Naive B cell (primary cell): Measurements from ENCODE around the gene LPP. TPM values are rescaled to one million over a fixed set of nuclear protein-coding genes. Genes with fewer than 3 reads are reported as not detected.
A peak's percentile ranks its signal among the peaks of the same experiment; 100 is the strongest.

Source experiments
- ATAC-seq, 2 donors: fragments of 150-1000 bp; cut with Tn5 transposase; 2 replicates each; pipeline ENCODE4 v1.10.0; 2021; ENCODE audit warnings: low read depth in 2 of 2, mild to moderate bottlenecking in 2 of 2, moderate library complexity in 2 of 2
- DNase-seq: peaks from one replicate; pipeline ENCODE4 v3.0.0; 2022
- H3K27ac Mint-ChIP-seq, 6 donors: one replicate each; pipeline ENCODE4 v1.8.0; 2020 to 2022; ENCODE audit warnings: mild to moderate bottlenecking in 6 of 6, mixed read lengths in 6 of 6, moderate library complexity in 5 of 6, inconsistent platforms in 2 of 6
- H3K27me3 Mint-ChIP-seq, 3 donors: one replicate each; pipeline ENCODE4 v1.8.0; 2021 to 2022; ENCODE audit warnings: mixed read lengths in 3 of 3, mild to moderate bottlenecking in 1 of 3
- H3K36me3 Mint-ChIP-seq, 2 donors: one replicate each; pipeline ENCODE4 v1.8.0; 2020 to 2022; ENCODE audit warnings: mixed read lengths in 2 of 2, inconsistent platforms in 1 of 2, mild to moderate bottlenecking in 1 of 2
- H3K4me1 Mint-ChIP-seq, 3 donors: one replicate each; pipeline ENCODE4 v1.8.0; 2020 to 2022; ENCODE audit warnings: mixed read lengths in 3 of 3, inconsistent platforms in 1 of 3, mild to moderate bottlenecking in 1 of 3, moderate library complexity in 1 of 3
- H3K4me3 Mint-ChIP-seq, 8 donors: one replicate each; pipeline ENCODE4 v1.8.0; 2020 to 2022; ENCODE audit warnings: mild to moderate bottlenecking in 8 of 8, mixed read lengths in 8 of 8, moderate library complexity in 8 of 8, inconsistent platforms in 2 of 8
- H3K9me3 Mint-ChIP-seq, 7 donors: one replicate each; pipeline ENCODE4 v1.8.0; 2020 to 2022; ENCODE audit warnings: mixed read lengths in 7 of 7, mild to moderate bottlenecking in 5 of 7, inconsistent platforms in 2 of 7, moderate library complexity in 1 of 7
- polyA plus RNA-seq, 6 donors: library from polyadenylated mRNA; unstranded; fragments of 300-500 nt; fragmentation: Illumina TruSeq; gene quantifications; one replicate each; pipeline ENCODE4 v1.2.3, GENCODE V29; 2021; ENCODE audit warnings: low read depth in 6 of 6

Gene LPP
- polyA plus RNA-seq, 6 donors from 2014 or later: 9.6 to 58.6 (median 25.4) TPM

GRCh38 chr3:188165596-188165995, 11.6 kb downstream of the LPP start:
- H3K27me3 Mint-ChIP-seq: no peaks in the 10 kb centered on the region
- H3K36me3 Mint-ChIP-seq: peaks cover 0 to 2% of the 10 kb centered on the region in 2 donors
- ATAC-seq (no peak), DNase-seq (no peak)
- H3K27ac Mint-ChIP-seq: peak overlapping the region in 3 of 6 donors; percentile 1 to 24 (median 6)
- H3K9me3 Mint-ChIP-seq: no peaks in the 10 kb centered on the region
- peaks cover 35 to 60% (median 49%) of the 10 kb centered on the region in 3 donors for H3K4me1 Mint-ChIP-seq
- no peak overlapping the region for H3K4me3 Mint-ChIP-seq

DNA sequence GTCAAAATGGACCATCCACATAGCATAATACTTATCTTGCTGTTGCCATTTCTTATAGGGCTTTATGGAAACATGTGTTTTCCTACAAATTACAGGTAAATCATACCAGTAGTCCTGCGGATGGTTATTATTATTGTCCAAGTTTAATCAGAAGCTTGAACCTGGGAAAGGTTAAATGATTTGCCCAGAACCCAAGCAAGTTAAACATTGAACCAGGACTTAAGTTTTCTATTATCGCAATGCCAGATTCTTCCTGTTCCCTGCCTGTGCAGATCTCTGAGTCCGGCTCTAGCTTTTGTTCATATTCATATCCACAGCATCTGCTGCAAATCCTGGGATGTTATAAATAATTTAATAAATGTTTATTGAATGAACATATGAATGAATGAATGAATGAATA, 12.5 kb downstream of the LPP start:
- Mint-ChIP-seq H3K27ac (no peak overlapping the region), H3K4me1 (peaks cover 36 to 63% (median 52%) of the 10 kb centered on the region in 3 donors), H3K36me3 (no peaks in the 10 kb centered on the region), H3K27me3 (no peaks in the 10 kb centered on the region), H3K9me3 (no peaks in the 10 kb centered on the region), H3K4me3 (no peak overlapping the region)
- no peak for ATAC-seq
- no peak for DNase-seq

GRCh38 chr3:188168186-188168585, 14.2 kb downstream of the LPP start:
- ATAC-seq (no peak), DNase-seq (no peak)
- no peak overlapping the region for H3K27ac Mint-ChIP-seq
- no peaks in the 10 kb centered on the region for H3K36me3 Mint-ChIP-seq
- H3K4me1 Mint-ChIP-seq: peaks cover 33 to 55% (median 50%) of the 10 kb centered on the region in 3 donors
- H3K9me3 Mint-ChIP-seq: no peaks in the 10 kb centered on the region
- no peak overlapping the region for H3K4me3 Mint-ChIP-seq
- H3K27me3 Mint-ChIP-seq: no peaks in the 10 kb centered on the region

- no peaks in the 10 kb centered on the region for H3K36me3 Mint-ChIP-seq
- no peaks in the 10 kb centered on the region for H3K27me3 Mint-ChIP-seq
- no peak overlapping the region for H3K4me3 Mint-ChIP-seq
- DNase-seq: no peak
- H3K4me1 Mint-ChIP-seq: peaks cover 32 to 55% (median 49%) of the 10 kb centered on the region in 3 donors
- H3K9me3 Mint-ChIP-seq: no peaks in the 10 kb centered on the region
- peak overlapping the region in 2 of 6 donors; percentile 54 to 59 for H3K27ac Mint-ChIP-seq
- no peak for ATAC-seq
Observed at GRCh38 chr3:188168648-188169047, 14.7 kb downstream of the LPP start.

DNA sequence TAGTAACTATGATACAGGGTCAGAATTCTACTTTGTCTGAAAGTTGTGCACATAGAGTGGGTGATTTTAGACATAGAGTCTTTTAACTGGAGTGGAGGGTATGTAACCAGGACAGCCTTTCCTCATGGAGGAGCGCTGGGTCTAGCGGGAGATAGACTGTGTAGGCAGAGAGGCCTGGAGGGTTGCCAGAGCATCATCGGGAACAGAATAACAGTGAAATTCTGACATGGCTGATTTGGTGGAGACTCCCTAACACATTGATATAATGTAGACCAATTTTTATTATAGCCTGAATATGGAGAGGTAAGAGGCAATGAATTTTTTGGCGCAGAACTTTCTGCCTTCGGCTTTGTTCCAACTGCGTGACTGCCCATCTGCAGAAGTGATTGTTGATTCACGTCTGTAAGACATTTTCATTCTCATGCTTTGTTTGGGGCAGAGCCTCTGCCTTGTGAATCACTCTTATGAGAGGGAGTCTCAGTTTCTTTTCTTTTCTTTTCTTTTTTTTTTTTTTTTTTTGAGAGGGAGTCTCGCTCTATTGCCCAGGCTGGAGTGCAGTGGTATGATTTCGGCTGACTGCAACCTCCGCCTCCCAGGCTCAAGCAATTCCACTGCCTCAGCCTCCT, 16.0 kb downstream of the LPP start:
- ATAC-seq (no peak), DNase-seq (no peak)
- H3K9me3 Mint-ChIP-seq: no peaks in the 10 kb centered on the region
- H3K27me3 Mint-ChIP-seq: no peaks in the 10 kb centered on the region
- H3K27ac Mint-ChIP-seq: peak overlapping the region; percentile 10 to 92 (median 62)
- peak overlapping the region in 2 of 8 donors; percentile 21 to 81 for H3K4me3 Mint-ChIP-seq
- peaks cover 0 to 7% of the 10 kb centered on the region in 2 donors for H3K36me3 Mint-ChIP-seq
- peaks cover 35 to 55% (median 49%) of the 10 kb centered on the region in 3 donors for H3K4me1 Mint-ChIP-seq

DNA sequence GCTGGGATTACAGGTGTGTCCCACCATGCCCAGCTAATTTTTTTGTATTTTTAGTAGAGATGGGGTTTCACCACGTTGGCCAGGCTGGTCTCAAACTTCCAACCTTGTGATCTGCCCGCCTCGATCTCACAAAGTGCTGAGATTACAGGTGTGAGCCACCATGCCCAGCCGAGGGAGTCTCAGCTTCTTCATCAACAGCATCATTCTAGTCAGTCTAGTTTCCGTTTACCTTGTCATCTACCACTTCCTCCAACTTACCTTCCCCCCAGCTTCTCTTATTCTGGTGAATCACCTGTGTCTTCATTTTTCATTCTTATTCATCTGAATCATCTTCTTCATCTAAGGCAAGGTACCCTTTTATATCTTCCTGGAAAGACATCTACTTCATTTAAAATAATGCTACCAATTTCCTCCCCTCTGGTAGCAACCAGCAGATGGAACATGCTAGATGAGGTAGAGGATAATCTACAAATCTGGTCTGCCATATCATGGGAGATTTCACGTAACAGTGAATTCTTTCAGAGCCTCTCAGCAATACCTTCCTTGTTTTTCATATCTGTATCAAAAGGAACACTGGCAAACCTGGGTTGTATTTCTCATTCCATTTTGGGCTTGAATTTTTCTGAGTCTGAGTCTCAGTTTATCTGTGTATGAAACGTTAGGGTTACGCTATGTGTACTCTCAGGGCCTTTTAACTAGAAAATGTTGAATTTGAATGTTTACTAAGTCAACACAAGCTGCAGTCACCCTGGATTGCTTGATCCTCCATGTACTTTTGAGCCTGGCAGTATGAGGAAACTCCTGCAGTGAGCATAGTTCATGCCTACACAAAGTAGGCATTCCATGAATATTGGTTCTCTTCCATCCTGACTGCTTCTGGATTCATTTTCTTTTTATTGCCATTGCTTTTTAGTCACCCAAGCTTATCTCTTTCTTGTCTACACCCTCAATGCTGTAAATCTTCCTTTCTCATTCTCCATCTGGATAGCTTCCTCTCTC, 16.8 kb downstream of the LPP start:
- H3K27me3 Mint-ChIP-seq: no peaks in the 10 kb centered on the region
- H3K36me3 Mint-ChIP-seq: peaks cover 6 to 7% of the 10 kb centered on the region in 2 donors
- DNase-seq: peak; percentile 30
- H3K9me3 Mint-ChIP-seq: no peaks in the 10 kb centered on the region
- peak overlapping the region in 2 of 8 donors; percentile 21 to 81 for H3K4me3 Mint-ChIP-seq
- peaks cover 31 to 54% (median 52%) of the 10 kb centered on the region in 3 donors for H3K4me1 Mint-ChIP-seq
- ATAC-seq: peak; percentile 79 to 82
- peak overlapping the region; percentile 1 to 92 (median 39) for H3K27ac Mint-ChIP-seq

- no peak for DNase-seq
- Mint-ChIP-seq H3K4me3 (no peak overlapping the region), H3K9me3 (no peaks in the 10 kb centered on the region), H3K27ac (peak overlapping the region in 2 of 6 donors; percentile 27 to 28), H3K4me1 (peaks cover 37 to 62% (median 60%) of the 10 kb centered on the region in 3 donors), H3K27me3 (no peaks in the 10 kb centered on the region), H3K36me3 (peaks cover 6 to 7% of the 10 kb centered on the region in 2 donors)
- ATAC-seq: no peak
Observed at GRCh38 chr3:188171682-188172467, 17.9 kb downstream of the LPP start.

DNA sequence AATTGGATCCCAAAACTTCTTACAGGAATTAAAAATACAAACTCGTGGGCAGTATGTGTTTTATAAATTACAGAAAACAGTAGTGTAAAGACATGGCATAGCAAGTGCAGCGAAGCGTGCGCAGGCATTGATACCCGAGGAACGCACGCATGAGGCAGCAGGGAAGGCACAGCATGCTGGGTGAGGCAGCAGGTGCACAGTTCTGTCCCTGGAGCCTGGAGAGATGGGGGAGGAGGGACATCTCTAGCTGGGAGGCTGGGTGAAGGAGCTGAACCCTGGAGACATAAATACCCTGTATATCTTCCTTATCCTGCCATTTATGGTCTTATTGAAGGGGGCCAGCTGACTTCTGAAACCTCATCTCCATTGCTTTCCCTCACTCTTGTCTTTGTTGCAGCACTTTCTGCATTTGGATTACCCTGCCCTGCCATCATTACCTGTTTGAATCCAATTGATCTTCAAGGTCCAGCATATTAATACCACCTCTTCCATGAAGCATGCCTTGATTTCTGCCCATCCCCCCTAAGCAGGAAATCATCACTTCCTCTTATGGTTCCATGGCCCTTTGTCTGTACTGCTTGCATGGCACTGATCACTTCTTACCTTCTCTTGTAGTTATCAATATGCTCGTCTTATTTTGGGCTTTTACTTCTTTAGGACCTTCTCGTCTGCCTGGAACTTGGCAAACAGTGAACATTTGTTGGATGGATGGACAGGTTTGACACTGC, 20.5 kb downstream of the LPP start:
- Mint-ChIP-seq H3K4me3 (peak overlapping the region in 5 of 8 donors; percentile 7 to 74 (median 30)), H3K9me3 (no peaks in the 10 kb centered on the region), H3K27ac (peak overlapping the region in 3 of 6 donors; percentile 34 to 87 (median 42)), H3K4me1 (peaks cover 61 to 83% (median 82%) of the 10 kb centered on the region in 3 donors), H3K36me3 (peaks cover 6 to 7% of the 10 kb centered on the region in 2 donors), H3K27me3 (no peaks in the 10 kb centered on the region)
- ATAC-seq (peak; percentile 57), DNase-seq (no peak)

GRCh38 chr3:188176476-188176875, 22.5 kb downstream of the LPP start:
- Mint-ChIP-seq H3K36me3 (peaks cover 6 to 7% of the 10 kb centered on the region in 2 donors), H3K27me3 (no peaks in the 10 kb centered on the region), H3K9me3 (no peaks in the 10 kb centered on the region), H3K4me1 (peaks cover 58 to 74% (median 73%) of the 10 kb centered on the region in 3 donors), H3K4me3 (no peak overlapping the region), H3K27ac (peak overlapping the region in 3 of 6 donors; percentile 1 to 63 (median 4))
- ATAC-seq (no peak), DNase-seq (no peak)

GRCh38 chr3:188176884-188177283, 22.9 kb downstream of the LPP start:
- no peaks in the 10 kb centered on the region for H3K27me3 Mint-ChIP-seq
- peaks cover 6 to 7% of the 10 kb centered on the region in 2 donors for H3K36me3 Mint-ChIP-seq
- H3K4me3 Mint-ChIP-seq: no peak overlapping the region
- no peaks in the 10 kb centered on the region for H3K9me3 Mint-ChIP-seq
- peak overlapping the region in 4 of 6 donors; percentile 3 to 63 (median 30) for H3K27ac Mint-ChIP-seq
- DNase-seq: no peak
- ATAC-seq: no peak
- peaks cover 58 to 70% (median 69%) of the 10 kb centered on the region in 3 donors for H3K4me1 Mint-ChIP-seq

DNA sequence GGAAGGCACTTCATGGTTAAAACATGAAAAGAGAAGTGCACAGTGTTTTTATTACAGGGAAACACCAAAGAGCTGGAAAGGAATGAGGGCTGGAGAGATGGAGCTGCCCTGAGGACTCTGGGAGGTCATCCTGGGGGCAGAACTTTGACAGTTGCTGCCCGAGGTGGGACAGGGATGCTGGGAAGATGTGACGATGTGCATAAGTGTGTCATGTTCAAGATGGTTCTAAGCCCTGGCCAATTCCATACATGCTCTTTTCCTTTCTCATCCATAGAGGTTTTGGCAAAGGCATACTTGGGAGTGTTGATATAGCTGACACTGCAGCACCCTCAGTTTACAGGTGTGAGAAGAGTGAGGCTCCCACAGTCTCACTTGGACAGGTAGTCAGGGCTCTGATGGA, 23.8 kb downstream of the LPP start:
- Mint-ChIP-seq H3K36me3 (peaks cover 6 to 7% of the 10 kb centered on the region in 2 donors), H3K4me3 (no peak overlapping the region), H3K27ac (peak overlapping the region in 3 of 6 donors; percentile 4 to 56 (median 47)), H3K9me3 (no peaks in the 10 kb centered on the region), H3K4me1 (peaks cover 58 to 70% (median 67%) of the 10 kb centered on the region in 3 donors), H3K27me3 (no peaks in the 10 kb centered on the region)
- no peak for ATAC-seq
- DNase-seq: no peak

DNA sequence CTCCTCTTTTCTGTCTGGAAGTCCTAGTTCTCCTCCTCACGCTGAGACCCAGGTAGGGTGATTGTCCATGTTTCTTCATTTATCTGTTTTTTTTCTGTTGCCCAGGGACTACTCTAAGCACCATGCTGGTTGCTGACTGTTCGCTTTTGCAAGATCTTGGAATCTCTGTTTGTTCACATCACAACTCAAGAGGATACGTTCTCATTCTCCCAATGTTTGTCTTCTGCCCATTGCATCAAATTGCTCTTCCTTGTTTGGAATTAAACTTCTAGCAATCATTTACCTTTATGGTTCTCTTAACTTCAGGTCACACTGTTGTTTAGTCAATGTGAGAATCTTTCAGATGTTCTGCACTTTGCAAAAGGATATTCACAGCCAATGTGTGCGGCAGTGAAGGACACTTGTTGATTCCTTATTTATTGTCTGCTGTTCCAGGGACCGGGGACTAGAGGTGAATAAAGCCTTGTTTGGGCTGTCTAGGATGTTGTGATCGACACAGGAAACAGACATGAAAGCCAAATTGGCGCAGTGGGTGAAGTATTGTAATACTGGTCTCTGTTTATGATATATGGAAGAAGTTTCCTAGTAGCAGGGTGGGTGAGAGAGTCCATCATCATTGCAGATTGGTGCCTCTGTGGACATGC, 24.5 kb downstream of the LPP start:
- no peaks in the 10 kb centered on the region for H3K9me3 Mint-ChIP-seq
- DNase-seq (no peak), ATAC-seq (no peak)
- peaks cover 6 to 7% of the 10 kb centered on the region in 2 donors for H3K36me3 Mint-ChIP-seq
- H3K27ac Mint-ChIP-seq: peak overlapping the region in 3 of 6 donors; percentile 60 to 92 (median 90)
- H3K4me1 Mint-ChIP-seq: peaks cover 58 to 71% (median 68%) of the 10 kb centered on the region in 3 donors
- H3K4me3 Mint-ChIP-seq: peak overlapping the region in 3 of 8 donors; percentile 34 to 77 (median 63)
- H3K27me3 Mint-ChIP-seq: no peaks in the 10 kb centered on the region
